ENCODE data around the gene FARP2.

FARP2 gene

DNA sequence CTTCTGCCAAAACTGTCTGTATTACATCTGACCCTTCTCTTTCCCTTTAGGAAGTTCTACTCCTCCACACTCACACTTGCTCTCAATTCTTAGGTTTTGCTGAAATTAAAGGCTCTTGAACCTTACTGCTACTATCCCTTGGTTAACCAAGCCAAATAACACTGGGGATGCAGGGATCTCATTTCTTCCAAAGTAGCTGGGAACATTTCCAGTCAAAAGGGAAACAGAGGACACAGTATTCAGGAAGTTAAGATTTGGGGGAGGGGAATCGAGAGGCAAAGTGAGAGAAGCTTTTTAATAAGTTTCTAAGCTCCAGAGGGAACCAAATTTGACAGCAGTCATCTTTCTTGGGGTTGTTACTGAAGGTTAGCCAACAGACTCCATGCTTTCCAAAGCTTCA, 34.2 kb upstream of the FARP2 start:
- no peak for DNase-seq (ENCODE audit: low read depth)
- H3K4me3 ChIP-seq (ENCODE audit: low read depth, low read length), result no peak overlapping the region
- no peak for TF ChIP-seq POLR2A (IDR thresholded peaks at IDR 0.05; ENCODE audit: extremely low read depth, insufficient read length)
- TF ChIP-seq MYC (IDR thresholded peaks at IDR 0.05; ENCODE audit: low read depth, low read length), result no peak
- TF ChIP-seq, protein P1, sequence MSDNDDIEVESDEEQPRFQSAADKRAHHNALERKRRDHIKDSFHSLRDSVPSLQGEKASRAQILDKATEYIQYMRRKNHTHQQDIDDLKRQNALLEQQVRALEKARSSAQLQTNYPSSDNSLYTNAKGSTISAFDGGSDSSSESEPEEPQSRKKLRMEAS (IDR thresholded peaks at IDR 0.05; ENCODE audit: low read depth, low read length), result no peak
- TF ChIP-seq, protein P2, sequence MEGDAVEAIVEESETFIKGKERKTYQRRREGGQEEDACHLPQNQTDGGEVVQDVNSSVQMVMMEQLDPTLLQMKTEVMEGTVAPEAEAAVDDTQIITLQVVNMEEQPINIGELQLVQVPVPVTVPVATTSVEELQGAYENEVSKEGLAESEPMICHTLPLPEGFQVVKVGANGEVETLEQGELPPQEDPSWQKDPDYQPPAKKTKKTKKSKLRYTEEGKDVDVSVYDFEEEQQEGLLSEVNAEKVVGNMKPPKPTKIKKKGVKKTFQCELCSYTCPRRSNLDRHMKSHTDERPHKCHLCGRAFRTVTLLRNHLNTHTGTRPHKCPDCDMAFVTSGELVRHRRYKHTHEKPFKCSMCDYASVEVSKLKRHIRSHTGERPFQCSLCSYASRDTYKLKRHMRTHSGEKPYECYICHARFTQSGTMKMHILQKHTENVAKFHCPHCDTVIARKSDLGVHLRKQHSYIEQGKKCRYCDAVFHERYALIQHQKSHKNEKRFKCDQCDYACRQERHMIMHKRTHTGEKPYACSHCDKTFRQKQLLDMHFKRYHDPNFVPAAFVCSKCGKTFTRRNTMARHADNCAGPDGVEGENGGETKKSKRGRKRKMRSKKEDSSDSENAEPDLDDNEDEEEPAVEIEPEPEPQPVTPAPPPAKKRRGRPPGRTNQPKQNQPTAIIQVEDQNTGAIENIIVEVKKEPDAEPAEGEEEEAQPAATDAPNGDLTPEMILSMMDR (IDR thresholded peaks at IDR 0.05; ENCODE audit: low read depth, low read length), result no peak

DNA sequence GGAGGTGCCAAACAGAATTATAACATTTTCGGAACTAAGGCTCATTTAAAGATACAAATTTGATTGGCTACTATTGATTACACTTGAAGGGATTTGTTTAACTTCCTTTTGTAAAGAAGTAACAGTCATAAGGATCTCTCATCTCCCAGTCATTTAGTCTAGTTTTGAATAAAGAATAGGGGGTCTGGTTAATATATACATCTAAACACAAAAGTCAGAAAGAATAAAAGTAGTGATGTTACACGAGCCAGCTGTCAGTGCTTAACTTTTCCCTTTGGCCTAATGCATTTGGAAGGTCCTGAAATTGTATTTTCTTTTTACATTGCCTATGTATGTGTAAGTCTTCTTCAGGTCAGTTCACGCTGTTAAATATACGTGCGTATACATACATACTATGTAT, 32.3 kb upstream of the FARP2 start:
- TF ChIP-seq, protein P2 (IDR thresholded peaks at IDR 0.05; ENCODE audit: low read depth, low read length), result no peak
- TF ChIP-seq POLR2A (IDR thresholded peaks at IDR 0.05; ENCODE audit: extremely low read depth, insufficient read length) (no peak), MYC (IDR thresholded peaks at IDR 0.05; ENCODE audit: low read depth, low read length) (no peak)
- TF ChIP-seq, protein P1 (IDR thresholded peaks at IDR 0.05; ENCODE audit: low read depth, low read length), result no peak
- DNase-seq (ENCODE audit: low read depth), result peak; percentile 23
- H3K4me3 ChIP-seq (ENCODE audit: low read depth, low read length), result peak overlapping the region; percentile 48

DNA sequence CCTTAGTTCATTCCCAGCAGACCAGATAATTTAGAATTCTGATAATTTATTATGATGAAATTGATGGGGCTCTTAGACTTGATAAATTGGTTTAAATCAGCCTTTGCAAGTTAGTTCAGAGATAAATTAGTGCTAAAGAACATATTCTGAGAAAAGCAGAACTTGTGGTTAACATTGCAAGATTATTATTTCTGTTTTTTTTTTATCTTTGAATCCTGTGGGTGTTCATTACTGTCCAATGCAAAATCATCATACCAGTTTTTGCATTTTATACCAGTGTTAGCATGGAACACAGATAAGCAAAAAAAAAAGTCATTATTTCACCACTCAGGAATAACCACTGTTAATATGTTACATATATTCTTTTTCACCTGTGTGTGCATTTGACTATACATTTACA, 31.3 kb upstream of the FARP2 start:
- TF ChIP-seq POLR2A (IDR thresholded peaks at IDR 0.05; ENCODE audit: extremely low read depth, insufficient read length) (no peak), MYC (IDR thresholded peaks at IDR 0.05; ENCODE audit: low read depth, low read length) (no peak)
- TF ChIP-seq, protein P2 (IDR thresholded peaks at IDR 0.05; ENCODE audit: low read depth, low read length), result no peak
- TF ChIP-seq, protein P1 (IDR thresholded peaks at IDR 0.05; ENCODE audit: low read depth, low read length), result no peak
- peak; percentile 60 for DNase-seq (ENCODE audit: low read depth)
- peak overlapping the region; percentile 48 for H3K4me3 ChIP-seq (ENCODE audit: low read depth, low read length)

DNA sequence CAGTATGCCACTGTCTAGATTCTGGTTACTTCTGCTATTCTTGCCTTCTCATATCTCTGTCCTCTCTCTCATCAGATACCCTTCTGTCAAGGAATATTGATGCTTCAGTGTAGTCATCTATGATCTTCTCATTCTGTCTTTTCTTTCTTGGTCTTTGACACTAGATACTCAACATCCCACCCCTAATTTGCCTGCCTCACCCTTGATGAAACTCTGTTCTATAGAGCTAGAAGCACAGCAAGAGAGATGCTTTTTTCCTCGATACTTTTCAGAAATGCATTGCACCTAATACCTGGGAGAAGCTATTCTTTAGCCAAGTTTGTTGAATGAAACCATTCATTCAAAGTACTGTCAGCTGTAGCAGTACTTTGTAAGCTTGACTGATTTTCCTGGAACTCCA, 30.8 kb upstream of the FARP2 start:
- TF ChIP-seq MYC (IDR thresholded peaks at IDR 0.05; ENCODE audit: low read depth, low read length) (no peak), POLR2A (IDR thresholded peaks at IDR 0.05; ENCODE audit: extremely low read depth, insufficient read length) (no peak)
- TF ChIP-seq, protein P2 (IDR thresholded peaks at IDR 0.05; ENCODE audit: low read depth, low read length), result no peak
- TF ChIP-seq, protein P1 (IDR thresholded peaks at IDR 0.05; ENCODE audit: low read depth, low read length), result no peak
- H3K4me3 ChIP-seq (ENCODE audit: low read depth, low read length), result no peak overlapping the region

DNA sequence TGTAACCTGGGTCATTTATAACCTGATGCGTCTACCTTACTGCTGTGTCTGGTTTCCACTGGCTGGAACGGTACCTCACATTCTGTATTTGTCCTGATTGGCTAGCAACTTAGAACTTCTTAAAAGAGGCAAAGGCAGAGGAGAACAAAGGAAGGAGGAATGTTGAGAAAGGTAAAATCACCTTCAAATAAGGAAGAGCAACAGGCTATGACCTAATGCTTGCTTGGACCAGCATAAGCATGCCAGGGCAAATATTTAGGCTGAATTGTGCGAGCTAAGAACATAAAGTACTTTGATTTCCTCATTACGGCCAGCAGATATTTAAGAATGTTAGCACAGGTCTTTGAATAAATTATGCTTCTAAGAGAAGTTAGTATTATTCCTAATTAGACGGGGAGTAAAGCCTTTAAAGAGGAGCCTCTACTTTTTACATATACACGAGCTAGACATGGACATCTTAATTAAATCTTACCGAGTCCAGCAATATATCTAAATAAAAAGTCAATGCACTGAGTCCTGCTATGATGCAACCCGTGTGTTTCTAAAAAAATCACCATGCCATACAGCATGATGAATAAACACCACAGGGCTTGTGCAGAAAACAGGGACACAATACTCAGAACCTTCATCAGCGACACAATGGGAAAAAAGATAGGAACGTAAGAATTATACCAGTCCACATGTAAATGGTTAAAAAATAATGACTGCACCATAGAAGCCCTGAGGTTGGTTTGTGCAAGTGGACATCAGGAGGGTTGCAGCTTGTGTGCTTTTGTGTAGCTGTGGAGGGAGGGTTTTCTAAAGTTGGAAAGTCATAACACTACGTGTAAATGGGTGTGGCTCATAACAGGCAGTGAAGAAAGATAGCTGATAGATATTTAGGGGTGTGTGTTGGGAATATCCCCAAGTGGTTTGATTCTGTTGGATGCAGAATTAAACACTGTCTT, 26.1 kb upstream of the FARP2 start:
- TF ChIP-seq POLR2A (IDR thresholded peaks at IDR 0.05; ENCODE audit: extremely low read depth, insufficient read length) (no peak), MYC (IDR thresholded peaks at IDR 0.05; ENCODE audit: low read depth, low read length) (no peak)
- TF ChIP-seq, protein P2 (IDR thresholded peaks at IDR 0.05; ENCODE audit: low read depth, low read length), result no peak
- TF ChIP-seq, protein P1 (IDR thresholded peaks at IDR 0.05; ENCODE audit: low read depth, low read length), result no peak
- H3K4me3 ChIP-seq (ENCODE audit: low read depth, low read length), result no peak overlapping the region
- DNase-seq (ENCODE audit: low read depth), result no peak

More for the DNA sequence above, 30.8 kb upstream of the FARP2 start:
- DNase-seq (ENCODE audit: low read depth), result no peak
